HG02970 (cell line): ENCODE measurements around the gene TBX5.

ENCODE experiments used
- ATAC-seq: cut with Tn5 transposase; IDR thresholded peaks from one replicate; pipeline ENCODE4 v1.9.1; 2021; ENCODE audit warnings: mild to moderate bottlenecking, moderate library complexity, moderate number of reproducible peaks; ENCODE audit not compliant: unreplicated experiment, low FRiP score

The TBX5 gene

GRCh38 chr12:114334395-114334794 lies 71.5 kb downstream of the TBX5 start:
- ATAC-seq = no peak

- no peak for ATAC-seq
These were observed 77.7 kb downstream of the TBX5 start for GRCh38 chr12:114328292-114328691.

GRCh38 chr12:114327765-114328164 lies 78.2 kb downstream of the TBX5 start:
- no peak for ATAC-seq

GRCh38 chr12:114321524-114321923 lies 84.4 kb downstream of the TBX5 start:
- ATAC-seq = no peak

- no peak for ATAC-seq
These were observed 85.0 kb downstream of the TBX5 start for GRCh38 chr12:114320968-114321367.

GRCh38 chr12:114320101-114320500 lies 85.8 kb downstream of the TBX5 start:
- ATAC-seq = no peak

- no peak for ATAC-seq
These were observed 86.5 kb downstream of the TBX5 start for GRCh38 chr12:114319422-114319821.

- ATAC-seq = no peak
These were observed 87.0 kb downstream of the TBX5 start for GRCh38 chr12:114318984-114319383.

GRCh38 chr12:114316076-114316475 lies 89.9 kb downstream of the TBX5 start:
- ATAC-seq = no peak

GRCh38 chr12:114314974-114315720 lies 90.8 kb downstream of the TBX5 start:
- no peak for ATAC-seq

- no peak for ATAC-seq
These were observed 91.5 kb downstream of the TBX5 start for GRCh38 chr12:114314403-114314802.

GRCh38 chr12:114313910-114314309 lies 92.0 kb downstream of the TBX5 start:
- ATAC-seq = no peak

- no peak for ATAC-seq
These were observed 94.0 kb downstream of the TBX5 start for GRCh38 chr12:114311974-114312373.

- no peak for ATAC-seq
These were observed 99.3 kb downstream of the TBX5 start for GRCh38 chr12:114306646-114307045.

GRCh38 chr12:114305446-114305845 lies 100.5 kb downstream of the TBX5 start:
- no peak for ATAC-seq
